ENCODE results near the gene MGAT5B. TPM values are rescaled to one million over a fixed set of nuclear protein-coding genes. Genes with fewer than 3 reads are reported as not detected.

The MGAT5B gene
- total and polyA plus RNA-seq, 10 of the 15 experiments (the other 5 are each of a cell fraction or from before 2014, with no cell fraction given) = 0.13 TPM; not detected in 9

DNA sequence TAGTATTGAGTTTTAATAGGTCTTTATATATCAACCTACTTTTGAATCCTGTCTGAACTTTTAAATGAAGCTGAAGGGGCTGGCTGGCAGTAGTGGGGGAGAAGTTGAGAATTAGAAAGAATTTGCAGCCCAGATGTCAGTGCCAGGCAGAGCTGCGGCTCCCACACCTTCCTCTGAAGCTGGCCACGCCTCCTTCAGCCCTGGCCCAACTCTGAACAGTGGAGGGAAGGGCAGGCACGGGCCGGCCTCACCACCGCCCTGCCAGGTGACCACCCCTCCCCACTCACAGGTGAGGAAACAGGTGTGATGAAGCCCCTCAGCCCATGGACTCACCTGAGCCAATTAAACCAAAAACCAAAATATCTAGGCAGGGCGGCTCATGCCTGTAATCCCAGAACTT, 87.0 kb downstream of the MGAT5B start:
- no peak overlapping the region for H3K4me2 ChIP-seq (ENCODE audit: control insufficient read depth, insufficient read depth)
- H3K9me3 ChIP-seq (replicated peaks; ENCODE audit: control insufficient read depth, insufficient read depth, low read length) = no peaks in the 10 kb centered on the region
- in situ Hi-C loops (cut with MboI) = no loop called here
- no peak overlapping the region for H3K27ac ChIP-seq (ENCODE audit: control insufficient read depth, insufficient read depth)
- POLR2A ChIA-PET = no interaction called here
- no peak overlapping the region for H3K9ac ChIP-seq (ENCODE audit: control insufficient read depth, insufficient read depth, low read length)
- no peaks in the 10 kb centered on the region for H3K4me1 ChIP-seq (ENCODE audit: control insufficient read depth, insufficient read depth, low read length)
- TF ChIP-seq IKZF1 (conservative IDR thresholded peaks at IDR 0.05) = no peak
- no peak for TF ChIP-seq MAX (IDR thresholded peaks at IDR 0.05; ENCODE audit: low read depth, low read length)
- TF ChIP-seq ZNF687 (IDR thresholded peaks at IDR 0.05) = no peak
- TF ChIP-seq NRF1 (conservative IDR thresholded peaks at IDR 0.05; ENCODE audit: low read depth, low read length) = no peak
- TF ChIP-seq NR2F1 (conservative IDR thresholded peaks at IDR 0.05) = no peak
- no peak for TF ChIP-seq RCOR1 (conservative IDR thresholded peaks at IDR 0.05; ENCODE audit: low read depth, low read length)
- TF ChIP-seq RAD51 (IDR thresholded peaks at IDR 0.05) = no peak
- no peak for TF ChIP-seq BCL11A (IDR thresholded peaks at IDR 0.05; ENCODE audit: low read depth, low read length)
- RAD21 ChIA-PET (ENCODE audit: unreplicated experiment) = no interaction called here
- CTCF ChIA-PET = no interaction called here
- SMC1A ChIA-PET (ENCODE audit: uncharacterized antibody, unreplicated experiment) = no interaction called here
- no peaks in the 10 kb centered on the region for H3K36me3 ChIP-seq (ENCODE audit: control insufficient read depth in 2 of 2, insufficient read depth in 2 of 2, low read length in 1 of 2)
- intact Hi-C loops (cut with micrococcal nuclease; ENCODE audit: unreplicated experiment) = no loop called here
- no peak for FAIRE-seq
- WGBS (ENCODE audit: insufficient coverage, insufficient replicate concordance, low lambda C conversion rate, missing lambda C conversion rate) = 23% methylated on average over 6 of the region's 6 CpGs
- ATAC-seq = no peak
- no peak for DNase-seq (ENCODE audit: low read depth, low spot score)
- H4K20me1 ChIP-seq (ENCODE audit: control insufficient read depth, insufficient read depth) = no peaks in the 10 kb centered on the region
- H2AFZ ChIP-seq (ENCODE audit: control insufficient read depth, low read depth, low read length) = no peak overlapping the region
- BruUV-seq (replicated peaks) = no TSS peak
- no peaks in the 10 kb centered on the region for H3K79me2 ChIP-seq (ENCODE audit: control insufficient read depth, insufficient read depth, low read length)
- peaks cover 0 to 8% of the 10 kb centered on the region in 2 experiments; a peak in 3 of 4 replicates for H3K27me3 ChIP-seq (replicated peaks in 1 of 2; ENCODE audit: control insufficient read depth in 2 of 2, insufficient read depth in 2 of 2, low read length in 1 of 2)
- no peak overlapping the region for H3K4me3 ChIP-seq
